HG03280 (cell line): ENCODE data around the gene SDR39U1.

Experiments
- ATAC-seq: cut with Tn5 transposase; IDR thresholded peaks from one replicate; pipeline ENCODE4 v1.9.1; 2021; ENCODE audit warnings: mild to moderate bottlenecking, moderate library complexity; ENCODE audit not compliant: unreplicated experiment

The SDR39U1 gene

DNA sequence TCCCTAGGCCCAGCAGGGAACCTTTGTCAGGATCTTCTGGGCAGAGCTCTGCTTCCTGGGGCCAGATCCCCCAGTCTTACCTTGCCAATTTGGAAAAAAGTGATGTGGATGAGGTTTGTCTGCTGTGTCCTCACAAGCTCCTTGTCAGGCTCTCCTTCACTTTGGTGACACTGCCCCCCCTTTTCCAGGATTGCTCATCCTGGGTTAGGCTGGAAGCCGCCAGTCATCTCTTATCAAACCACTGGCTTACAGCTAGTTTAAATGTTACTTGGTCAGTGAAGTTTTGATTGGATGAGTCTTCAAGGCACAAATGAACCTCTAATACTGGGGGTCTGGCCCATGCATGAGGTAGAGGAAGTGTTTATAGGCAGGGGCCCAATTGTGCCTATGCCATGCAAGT, 28.5 kb downstream of the SDR39U1 start:
- ATAC-seq, result no peak

DNA sequence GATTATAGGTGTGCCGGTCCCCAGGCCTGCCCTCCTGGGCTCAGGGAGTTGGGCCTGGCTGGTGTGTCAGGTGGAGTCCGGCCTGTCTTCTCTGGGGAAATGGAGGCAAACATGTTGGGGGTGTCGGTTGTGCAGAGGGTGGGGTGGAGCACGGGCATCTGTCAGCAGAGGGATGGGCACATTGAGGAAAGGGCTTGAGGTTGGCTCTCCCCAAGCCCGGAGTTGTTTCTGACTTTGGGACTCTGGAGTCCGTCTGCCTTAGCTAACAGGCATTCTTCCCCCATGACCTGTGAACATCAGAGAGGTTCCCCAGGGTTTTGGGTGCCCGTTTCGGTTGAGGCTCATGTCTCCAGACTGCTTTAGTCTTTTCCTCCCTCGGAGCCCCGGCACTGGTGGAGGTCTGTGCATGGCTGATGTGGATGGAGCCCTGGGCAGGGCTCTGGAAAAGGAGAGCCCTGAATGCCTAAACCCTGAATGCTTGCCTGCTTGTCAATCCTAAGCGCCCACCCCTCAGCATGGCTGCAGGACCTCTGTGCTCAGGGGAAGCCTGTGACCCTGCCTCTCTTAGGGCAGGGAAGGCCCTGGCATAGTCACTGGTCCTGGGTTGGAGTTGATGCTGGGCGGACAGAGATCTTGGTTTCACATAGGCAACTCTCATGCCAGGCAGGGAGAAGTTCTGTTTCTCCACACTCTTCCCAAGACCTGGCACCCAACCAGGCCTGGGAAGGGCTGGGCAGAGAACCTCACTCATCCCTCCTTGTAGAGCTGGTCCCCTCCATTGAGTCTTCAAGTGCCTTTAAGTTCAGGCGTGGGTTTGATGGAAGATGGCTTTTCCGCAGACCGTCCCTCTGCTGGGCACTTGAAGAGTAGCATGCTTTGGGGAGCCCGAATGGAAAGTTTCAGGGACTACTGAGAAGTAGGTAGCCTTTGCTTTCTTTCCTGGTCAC, 30.9 kb downstream of the SDR39U1 start:
- ATAC-seq, result no peak

DNA sequence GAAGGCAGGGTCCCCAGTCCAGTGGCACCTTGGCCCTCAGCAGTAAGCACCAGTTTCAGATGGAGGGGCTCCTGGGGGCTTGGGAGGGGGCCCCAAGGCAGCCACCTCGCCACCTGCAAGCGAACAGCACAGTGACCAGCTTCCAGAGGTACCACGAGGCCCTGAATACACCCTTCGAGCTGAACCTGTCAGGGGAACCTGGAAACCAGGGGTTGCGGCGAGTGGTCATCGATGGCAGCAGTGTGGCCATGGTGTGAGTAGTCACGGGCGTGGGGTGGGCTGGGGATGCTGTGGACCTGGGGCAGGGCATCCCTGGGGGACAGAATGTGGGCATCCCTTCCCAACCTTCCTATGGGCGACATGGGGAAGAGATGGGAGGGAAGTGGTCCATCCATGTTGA, 32.6 kb downstream of the SDR39U1 start:
- no peak for ATAC-seq

DNA sequence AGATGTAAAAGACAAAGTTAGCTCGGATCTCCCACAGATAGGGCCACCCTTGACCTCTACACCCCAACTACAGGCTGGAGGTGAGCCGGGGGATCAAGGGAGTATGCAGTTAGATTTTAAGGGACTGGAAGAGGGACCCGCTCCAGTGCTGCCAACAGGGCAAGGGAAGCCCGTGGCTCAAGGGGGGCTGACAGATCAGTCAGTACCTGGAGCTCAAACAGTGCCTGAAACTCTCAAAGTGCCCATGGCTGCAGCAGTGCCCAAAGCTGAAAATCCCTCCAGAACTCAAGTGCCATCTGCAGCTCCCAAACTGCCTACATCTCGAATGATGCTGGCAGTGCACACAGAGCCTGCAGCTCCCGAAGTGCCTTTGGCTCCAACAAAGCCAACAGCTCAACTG, 33.4 kb downstream of the SDR39U1 start:
- no peak for ATAC-seq

DNA sequence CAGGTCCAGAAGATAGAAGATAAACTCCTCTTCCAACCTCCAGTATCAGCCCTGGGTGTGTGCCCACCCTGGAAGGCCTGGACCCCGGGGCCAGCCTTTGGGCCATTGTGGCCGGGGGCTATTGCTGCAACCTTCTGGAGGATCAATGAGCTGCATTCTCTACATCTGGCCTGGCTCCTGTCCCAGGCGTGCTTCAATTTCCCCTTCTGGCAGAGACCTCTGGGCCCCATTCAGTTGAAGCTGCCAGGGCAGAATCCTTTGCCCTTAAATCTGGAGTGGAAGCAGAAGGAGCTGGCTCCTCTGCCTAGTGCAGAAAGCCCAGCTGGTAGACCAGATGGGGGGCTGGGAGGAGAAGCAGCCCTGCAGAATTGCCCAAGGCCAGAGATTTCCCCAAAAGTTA, 33.8 kb downstream of the SDR39U1 start:
- no peak for ATAC-seq

DNA sequence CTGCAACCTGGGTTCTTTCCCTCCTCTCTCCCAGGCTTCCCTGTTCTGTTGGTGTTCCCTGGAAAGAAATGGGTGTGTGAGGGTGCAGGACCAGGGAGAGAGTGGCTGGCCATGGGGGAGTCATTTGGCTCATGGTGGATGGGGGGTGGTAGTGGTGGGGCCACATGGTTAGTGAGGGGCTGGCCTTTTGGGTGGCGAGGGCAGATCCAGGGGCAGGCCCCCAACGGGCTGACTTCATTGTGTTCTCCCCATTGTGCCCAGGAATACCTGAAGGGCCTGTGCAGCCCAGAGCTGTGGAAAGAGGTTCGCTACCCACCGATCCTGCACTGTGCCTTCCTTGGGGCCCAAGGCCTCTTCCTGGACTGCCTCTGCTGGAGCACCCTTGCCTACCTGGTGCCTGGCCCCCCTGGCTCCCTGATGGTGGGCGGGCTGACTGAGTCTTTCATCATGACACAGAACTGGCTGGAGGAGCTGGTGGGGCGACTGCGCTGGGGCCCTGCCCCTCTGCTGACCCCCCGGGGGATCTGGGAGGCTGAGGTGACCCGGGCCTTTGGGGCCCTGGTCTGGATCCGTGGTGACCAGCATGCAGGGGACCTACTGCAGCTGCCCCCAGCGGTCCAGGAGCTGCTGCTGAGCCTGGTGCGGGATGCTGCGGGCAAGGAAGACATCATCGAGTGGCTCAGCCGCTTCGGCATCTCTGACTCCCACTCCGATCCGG, 34.8 kb downstream of the SDR39U1 start:
- ATAC-seq, result no peak

DNA sequence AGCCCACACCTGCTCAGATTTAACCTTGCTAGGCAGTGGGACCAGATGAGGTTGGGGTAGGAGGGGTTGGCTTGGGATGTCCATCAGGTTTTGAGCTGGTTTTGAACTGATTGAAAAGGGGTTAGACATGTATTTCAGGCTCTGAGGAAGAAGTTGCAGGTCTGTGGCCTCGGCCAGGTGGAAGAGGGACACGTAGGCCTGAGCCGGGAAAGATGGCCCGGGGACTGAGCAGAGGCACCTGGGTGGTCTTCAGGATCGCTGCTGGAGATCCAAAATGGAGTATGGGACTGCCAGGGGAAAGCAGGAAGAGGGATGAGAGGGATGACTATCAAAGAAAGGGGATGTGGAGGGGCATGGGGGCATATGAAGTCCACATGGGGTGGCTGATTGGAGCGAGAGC, 36.2 kb downstream of the SDR39U1 start:
- no peak for ATAC-seq

DNA sequence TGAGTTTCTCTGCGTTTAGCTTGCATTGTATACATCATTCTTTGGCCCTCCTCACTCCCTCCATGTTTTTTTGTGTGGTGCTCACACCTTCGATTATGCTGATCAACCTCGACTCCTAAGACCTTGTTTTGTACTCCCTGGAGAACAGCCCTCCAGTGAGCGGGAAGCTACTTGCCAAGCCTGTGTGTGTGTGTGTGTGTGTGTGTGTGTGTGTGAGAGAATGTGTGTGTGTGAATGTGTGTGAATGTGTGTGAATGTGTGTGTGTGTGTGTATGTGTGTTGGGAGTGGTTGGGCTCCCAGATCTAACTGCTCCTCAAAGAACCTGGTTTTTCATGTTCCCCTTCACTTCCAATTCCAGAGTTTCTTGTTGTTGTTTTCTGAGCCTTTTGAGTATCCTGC, 37.8 kb downstream of the SDR39U1 start:
- ATAC-seq, result no peak

DNA sequence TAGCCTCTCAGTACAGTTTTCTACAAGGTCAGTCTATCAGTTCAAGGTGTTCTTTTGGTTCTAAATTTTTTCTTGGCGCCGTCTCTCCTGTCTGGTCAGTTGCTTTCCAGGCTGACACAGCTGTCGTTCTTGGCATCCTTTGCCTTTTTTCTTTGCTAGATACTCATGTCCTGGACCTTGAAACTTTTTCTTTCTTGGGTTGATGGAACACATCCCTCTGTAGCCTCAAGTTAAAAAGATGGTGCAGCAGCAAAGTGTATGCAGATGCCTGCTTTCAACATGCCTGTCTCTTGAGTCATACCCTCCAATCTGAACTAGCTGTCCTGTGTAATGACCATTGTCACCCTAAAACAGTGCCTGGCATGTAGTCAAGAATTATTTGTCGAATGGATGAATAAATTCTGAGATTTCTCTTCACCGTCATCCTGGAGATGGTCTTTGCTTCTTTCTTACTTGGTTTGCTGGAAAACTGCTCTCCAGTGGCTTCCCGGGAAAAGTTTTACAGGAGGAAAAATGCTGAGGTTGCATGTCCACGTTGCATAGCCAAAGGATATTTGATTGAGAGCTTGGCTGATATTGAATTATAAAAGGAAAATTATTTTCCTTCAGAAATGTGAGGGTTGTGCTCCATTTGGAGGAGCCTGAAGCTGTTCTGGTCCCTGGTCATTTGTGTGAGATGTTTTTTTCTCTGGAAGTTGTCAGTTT, 39.1 kb downstream of the SDR39U1 start:
- ATAC-seq, result no peak

DNA sequence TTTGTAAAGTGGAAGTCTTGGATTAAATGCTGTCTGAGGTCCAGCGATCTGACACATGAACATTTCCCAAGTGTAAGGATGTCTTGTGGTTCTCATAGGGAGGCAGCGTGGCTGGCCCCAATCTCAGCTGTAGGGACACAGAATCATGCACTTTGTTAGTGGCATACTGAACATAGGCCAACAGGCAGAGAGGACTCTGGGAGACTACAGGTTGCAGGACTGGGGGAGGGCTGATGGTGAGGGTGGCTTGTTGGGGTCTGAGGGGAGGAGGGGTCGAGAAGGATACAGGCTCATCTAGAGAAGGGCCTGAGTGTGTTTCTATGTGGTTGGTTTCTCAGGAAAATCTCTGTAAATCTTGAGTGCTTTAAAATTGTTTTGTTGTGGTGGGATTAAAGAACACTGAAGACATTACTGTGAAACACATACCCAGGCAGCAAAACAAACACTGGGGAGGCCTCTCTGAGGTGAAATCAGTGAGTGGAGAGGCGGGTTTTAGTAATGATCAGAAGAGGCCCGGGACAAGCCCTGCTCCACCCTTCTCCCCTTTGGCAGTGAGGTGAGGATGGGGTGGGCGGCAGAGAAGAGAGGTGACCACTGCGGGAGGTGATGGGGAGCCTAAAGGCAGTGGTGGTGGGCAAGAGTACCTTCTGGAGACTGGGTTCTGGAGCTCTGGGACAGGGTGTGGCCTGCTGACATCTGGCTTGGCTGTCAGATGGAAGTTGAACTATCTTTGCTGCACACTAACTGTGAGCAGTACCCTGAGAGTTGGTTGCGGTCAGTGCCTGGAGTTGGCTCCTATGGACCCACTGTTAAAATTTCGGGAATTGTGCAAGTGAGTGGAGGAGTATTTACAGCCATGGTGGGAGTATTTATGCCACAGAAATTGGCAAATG, 40.5 kb downstream of the SDR39U1 start:
- ATAC-seq, result no peak

DNA sequence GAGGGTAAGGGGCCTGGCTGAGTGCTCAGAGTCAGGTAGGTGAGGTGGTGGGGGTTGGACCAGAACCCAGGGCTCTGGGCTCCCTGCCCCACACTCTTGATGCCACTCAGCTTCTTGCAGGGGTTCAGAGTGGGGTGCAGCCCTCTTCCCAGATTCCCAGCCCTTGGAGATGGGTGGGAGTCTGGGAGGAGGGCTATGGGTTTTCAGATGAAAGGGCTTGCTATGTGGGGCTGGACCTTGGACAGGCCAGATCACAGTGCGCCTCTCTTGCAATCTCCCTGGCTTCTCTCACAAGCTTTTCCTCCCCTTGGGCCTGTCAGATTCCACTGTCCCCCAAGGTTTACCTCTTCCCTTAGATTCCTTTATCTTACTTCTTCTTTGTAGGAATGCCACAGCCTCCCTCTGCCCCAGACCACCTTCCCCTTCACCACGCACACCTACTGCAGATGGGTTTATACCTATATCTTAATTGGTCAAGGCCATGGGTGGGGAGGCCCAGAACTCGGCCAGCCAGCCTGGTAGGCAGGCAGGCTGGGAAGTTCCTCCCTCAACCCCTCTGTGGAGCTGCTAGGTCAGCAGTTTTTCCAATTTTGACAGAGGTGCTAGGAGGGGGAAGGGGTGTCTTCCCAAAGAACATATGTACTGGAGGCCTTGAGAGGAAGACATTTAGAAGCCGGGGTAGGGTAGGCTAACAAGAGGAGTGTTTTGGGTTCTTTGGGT, 42.4 kb downstream of the SDR39U1 start:
- ATAC-seq, result no peak

DNA sequence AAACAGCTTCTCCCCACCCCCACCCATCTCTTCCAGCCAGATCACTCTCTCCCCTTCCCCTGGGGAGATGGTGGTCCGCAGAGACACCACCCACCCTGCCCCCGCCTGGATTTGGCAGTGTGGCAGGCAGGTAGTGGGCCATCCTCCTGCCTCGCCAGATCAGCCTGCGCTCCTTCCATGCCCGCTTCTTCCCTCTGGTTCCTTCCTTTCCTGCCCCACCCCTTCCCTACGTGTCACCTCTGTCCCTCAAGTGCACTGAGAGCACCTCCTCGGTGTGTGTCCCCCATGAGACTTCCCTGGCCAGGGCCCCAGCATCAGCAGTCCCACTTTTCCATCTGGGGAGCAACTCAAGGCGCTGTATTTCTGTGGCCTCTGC, 43.1 kb downstream of the SDR39U1 start:
- no peak for ATAC-seq

DNA sequence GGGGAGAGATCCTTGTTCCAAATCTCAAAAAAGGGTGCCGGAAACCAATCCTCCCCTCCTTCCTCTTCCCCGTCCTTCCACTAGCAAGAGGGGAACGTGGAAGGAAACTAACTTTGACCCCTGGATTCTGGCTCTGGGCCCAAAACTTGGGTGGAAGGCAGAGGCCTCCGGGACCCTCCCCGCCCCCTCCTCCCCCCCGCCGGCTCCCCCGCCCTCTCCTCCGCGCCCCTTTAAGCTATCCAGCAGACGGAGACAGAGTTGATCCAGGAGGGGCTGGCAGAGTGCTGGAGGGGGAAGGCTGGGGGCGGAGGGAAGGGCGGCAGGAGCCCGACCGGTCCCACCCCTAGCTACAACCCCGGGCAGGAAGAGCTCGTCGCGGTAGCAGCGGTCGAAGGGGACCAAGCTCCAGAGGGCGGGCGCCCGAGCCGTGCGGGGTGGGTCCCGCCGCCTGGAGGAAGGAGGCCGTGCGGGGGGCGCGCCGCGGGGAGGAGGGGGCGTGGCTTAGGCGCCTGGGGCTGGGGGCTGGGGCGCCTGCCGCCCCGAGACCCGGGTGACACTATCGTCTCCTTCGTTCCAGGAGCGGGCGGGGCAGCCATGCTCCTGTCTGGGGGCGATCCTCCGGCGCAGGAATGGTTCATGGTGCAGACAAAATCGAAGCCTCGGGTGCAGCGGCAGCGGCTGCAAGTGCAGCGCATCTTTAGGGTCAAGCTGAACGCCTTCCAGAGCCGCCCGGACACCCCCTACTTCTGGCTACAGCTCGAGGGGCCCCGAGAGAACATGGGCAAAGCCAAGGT, 43.7 kb downstream of the SDR39U1 start, which contains the start of gene NYNRIN:
NYNRIN (plus strand) TSS at position 351 of the 794 bp plus-strand sequence; CDS start at position 595, 244 bp downstream.
- ATAC-seq, result no peak

DNA sequence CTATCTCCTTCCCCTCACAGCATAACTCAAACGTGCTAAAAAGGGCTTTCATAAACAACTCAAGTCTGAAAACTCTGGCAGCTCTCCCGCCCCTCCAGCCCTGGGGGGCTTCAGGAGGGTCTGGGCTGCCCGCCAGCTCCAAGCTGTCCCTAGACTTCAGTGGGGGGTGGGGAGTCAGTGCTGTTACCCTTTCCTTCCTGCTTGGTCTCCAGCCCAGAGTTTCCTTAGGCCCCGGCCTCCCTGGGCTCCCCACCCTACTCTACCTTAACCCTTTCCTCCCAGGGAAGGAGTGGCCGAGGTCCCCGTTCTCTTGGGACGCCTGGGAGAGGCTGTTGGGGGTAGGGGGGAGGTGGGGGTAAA, 44.3 kb downstream of the SDR39U1 start:
- ATAC-seq, result no peak

DNA sequence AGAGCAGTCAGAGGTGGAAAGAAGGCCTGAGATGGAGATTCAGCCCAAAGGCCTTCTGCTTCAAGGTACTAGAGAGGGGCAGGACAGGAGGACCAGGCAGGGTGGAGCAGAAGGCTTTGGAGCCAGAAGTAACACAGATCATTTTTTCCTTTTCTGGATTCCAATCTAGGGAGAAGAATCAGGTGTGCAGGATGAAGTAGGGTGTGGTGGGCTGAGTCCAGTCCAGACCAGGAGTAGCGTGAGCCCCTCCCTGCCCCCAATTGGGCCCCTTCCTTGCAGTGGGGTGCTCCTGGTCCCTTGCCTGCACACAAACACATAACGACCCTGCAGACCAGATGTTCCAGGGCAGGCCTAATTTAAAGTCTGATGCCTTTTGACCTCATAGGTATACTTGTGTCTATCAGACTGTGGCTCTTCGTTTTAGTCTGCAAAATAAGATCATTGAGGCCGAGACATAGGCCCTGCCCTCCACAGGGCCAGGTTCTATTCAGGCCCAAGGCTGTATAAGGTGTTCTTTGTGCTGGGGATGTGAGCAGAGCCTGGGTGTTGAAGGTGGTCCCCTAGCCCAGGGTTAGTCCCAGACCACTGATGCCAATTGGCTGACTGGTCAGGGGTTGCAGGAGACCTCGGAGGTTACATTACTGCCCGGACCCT, 44.8 kb downstream of the SDR39U1 start:
- ATAC-seq, result no peak

DNA sequence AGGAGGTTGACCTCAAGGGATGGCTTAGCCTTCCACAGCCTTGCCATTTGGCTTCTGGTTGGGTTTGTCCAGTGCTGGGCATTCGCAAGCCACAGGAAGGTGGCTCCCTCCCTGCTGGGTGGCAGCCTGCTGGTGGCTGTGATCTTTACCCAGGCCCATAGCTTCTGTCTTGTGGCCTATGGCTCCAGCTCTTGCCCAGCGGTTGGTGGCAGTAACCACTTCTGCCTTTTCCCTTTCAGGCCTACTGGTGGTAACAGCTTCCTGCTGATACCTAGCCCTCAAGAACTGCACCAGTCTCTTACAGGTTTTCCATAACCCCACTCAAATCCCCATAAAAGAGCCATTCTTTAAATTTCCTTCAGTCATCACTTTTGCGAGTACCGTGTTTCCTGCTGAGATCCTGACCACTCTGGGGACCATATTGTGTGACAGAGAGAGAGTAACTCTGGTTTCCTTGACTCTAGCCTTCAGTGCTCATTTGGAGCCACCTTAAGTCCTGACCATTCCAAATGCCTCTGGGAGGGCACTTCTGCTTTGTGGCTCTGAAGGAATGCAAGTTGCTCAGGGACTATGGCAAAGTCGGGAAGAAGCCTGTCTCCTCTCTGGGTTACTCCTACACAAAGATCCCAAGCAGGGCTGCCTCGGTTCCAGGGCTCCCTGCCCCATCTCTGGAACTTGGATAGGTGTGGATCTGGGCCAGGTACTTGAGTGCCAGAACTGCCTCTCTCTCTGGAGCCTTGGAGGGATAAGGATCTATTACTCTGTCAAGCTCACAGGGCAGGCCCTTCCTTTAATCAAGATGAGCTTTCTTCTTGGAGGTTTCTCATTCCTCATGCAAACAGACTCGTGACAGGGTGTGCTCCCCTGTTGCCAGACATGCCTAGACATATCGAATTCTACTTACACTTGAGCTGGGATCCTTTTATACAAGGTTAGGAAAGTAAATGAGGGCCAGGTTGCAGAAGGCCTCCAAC, 46.7 kb downstream of the SDR39U1 start:
- no peak for ATAC-seq

DNA sequence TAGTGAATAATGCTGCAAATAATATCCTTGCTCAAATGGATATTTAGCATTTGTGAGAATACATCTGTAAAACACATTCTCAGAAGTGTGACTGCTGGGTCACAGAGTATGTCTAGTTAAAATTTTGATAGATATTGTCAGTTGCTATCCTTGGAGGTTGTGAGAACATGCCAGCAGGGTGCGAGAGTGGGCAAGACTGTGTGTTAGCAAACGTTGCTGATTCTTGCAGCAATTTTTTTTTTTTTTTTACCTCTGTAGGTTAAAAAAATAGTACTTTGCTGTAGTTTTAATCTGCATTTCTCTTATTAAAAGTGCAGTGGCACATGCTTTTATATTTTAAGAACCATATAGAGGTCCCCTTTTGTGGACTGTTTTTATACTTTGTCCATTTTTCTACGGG, 48.3 kb downstream of the SDR39U1 start:
- no peak for ATAC-seq
